Activated CD4-positive, alpha-beta T cell treated with anti-CD3 and anti-CD28 coated beads for 36 hours (primary cell): ENCODE results near the gene FBXO8. TPM values are rescaled to one million over a fixed set of nuclear protein-coding genes. Genes with fewer than 3 reads are reported as not detected.

Source experiments
- ATAC-seq: fragments of 200-7000 bp; cut with Tn5 transposase; one replicate; pipeline ENCODE4 v1.10.0; 2021; ENCODE audit warnings: mild to moderate bottlenecking, moderate library complexity
- CTCF ChIA-PET: fragments of 350-600 bp; sonication (Branson Sonifier 250); formaldehyde crosslinking; loops from one replicate; lab custom pipeline; 2021; ENCODE audit warnings: antibody characterized with exemption; lab: Charles Lee
- POLR2A ChIA-PET: fragments of 350-600 bp; sonication (Branson Sonifier 250); formaldehyde crosslinking; loops from one replicate; lab custom pipeline; 2021; ENCODE audit warnings: antibody characterized with exemption, inconsistent platforms; lab: Charles Lee
- DNase-seq: peaks from one replicate; pipeline ENCODE4 v3.0.0-alpha.2; 2020
- H3K27ac Mint-ChIP-seq: one replicate; pipeline ENCODE4 v1.8.0; 2021; ENCODE audit warnings: mixed read lengths
- H3K27me3 Mint-ChIP-seq: one replicate; pipeline ENCODE4 v1.8.0; 2021; ENCODE audit warnings: mixed read lengths
- H3K36me3 Mint-ChIP-seq: one replicate; pipeline ENCODE4 v1.8.0; 2021; ENCODE audit warnings: low read depth, mixed read lengths
- H3K4me1 Mint-ChIP-seq: one replicate; pipeline ENCODE4 v1.8.0; 2021; ENCODE audit warnings: mixed read lengths
- H3K4me3 Mint-ChIP-seq: one replicate; pipeline ENCODE4 v1.8.0; 2021; ENCODE audit warnings: mild to moderate bottlenecking, moderate library complexity, mixed read lengths
- H3K9me3 Mint-ChIP-seq: one replicate; pipeline ENCODE4 v1.8.0; 2021; ENCODE audit warnings: low read depth, mixed read lengths
- intact Hi-C, 2 experiments: fragments of 100-400 bp; cut with DNase I in 1 of 2; cut with micrococcal nuclease in 1 of 2; formaldehyde crosslinking; loops; one replicate each; pipeline versions ENCODE4 v1.14.2 to v1.15.1; 2022 to 2024; cut with DNase I, micrococcal nuclease
- total RNA-seq, 2 experiments: library from RNA; stranded (reverse); gene quantifications; one replicate each; pipeline ENCODE4 v1.2.3, GENCODE V29; 2021

The FBXO8 gene
- total RNA-seq, result 10 to 100 TPM; 17.7 to 18.9 TPM

DNA sequence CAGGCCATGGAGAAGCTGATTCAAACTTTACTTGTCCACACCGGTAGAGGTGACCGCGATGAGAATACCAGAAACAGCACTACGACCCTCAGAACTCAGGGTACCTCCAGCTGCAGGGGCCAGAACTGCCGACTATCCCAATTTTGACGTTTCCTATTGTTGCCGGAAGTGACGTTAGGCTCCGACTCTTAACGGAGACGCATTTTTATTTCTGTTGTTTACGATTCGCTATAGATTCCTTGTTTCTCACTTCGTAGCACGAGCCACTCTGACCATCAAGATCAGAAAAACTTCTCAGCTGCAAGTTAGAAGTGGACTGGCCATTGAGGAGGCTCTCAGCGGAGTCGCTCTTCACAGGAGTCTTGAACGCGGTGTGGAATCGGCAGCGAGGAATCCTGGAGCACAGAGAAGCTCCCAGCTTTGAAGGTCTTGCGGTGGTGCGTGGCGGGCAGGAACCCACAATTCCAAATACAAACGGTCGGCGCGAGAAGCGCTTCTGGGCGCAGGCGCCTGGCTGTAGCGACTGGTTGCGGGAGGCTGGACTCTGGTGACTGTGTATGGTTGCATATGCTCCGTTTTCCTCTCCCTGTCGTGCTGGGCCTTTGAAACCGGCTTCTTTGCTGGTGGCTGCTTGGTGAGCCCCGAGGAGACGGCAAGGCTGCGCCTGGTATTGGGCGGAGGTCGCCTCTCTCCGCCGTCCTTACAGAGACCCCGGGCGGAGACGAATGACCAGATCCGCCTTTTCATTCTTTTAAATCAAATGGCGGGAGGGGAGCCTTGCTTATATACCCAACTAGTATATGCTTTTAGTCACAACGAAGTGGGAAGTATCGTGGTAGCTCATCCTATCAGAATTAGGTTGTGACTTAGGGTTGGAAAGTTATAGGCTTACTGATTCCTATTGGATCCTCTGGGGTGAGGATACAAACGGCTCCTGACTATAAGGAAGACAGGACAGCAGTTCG, at the start of gene FBXO8, which contains the start of gene CEP44:
Gene FBXO8 (minus strand): TSS at position 161 of the 965 bp plus-strand sequence. CDS start 20,575 bp downstream, outside the sequence.
Gene CEP44 (plus strand): TSS at position 405 of the 965 bp plus-strand sequence. CDS start 15,211 bp downstream, outside the sequence.
- ChIA-PET POLR2A (interaction anchor here (0.5 kb wide), 1 partner anchor 949 kb away, joined by 3 read pairs; the partner anchor contains the start of gene HMGB2), CTCF (interaction anchor here (0.6 to 1.0 kb wide), 2 partner anchors 69 to 778 kb away, joined by 3 read pairs; no protein-coding TSS in a partner anchor)
- no peaks in the 10 kb centered on the region for H3K27me3 Mint-ChIP-seq
- H3K27ac Mint-ChIP-seq, result peak within 1 kb of the TSS; percentile 100
- peak within 1 kb of the TSS; percentile 98 for H3K4me3 Mint-ChIP-seq
- no peaks in the 10 kb centered on the region for H3K9me3 Mint-ChIP-seq
- peaks cover 62% of the 10 kb centered on the region for H3K4me1 Mint-ChIP-seq
- intact Hi-C loops, result loop anchor here (1.0 to 10.0 kb wide), 7 partner anchors 779 to 1911 kb away; partner anchors contain the start of genes HMGB2 (in 2 of the 2), SAP30 (in 2 of the 2) and SPATA4 (in 1 of the 2)
- peaks cover 18% of the 10 kb centered on the region for H3K36me3 Mint-ChIP-seq
- ATAC-seq (peak; percentile 68), DNase-seq (peak; percentile 72)

- H3K36me3 Mint-ChIP-seq, result no peaks in the 10 kb centered on the region
- no peaks in the 10 kb centered on the region for H3K27me3 Mint-ChIP-seq
- H3K27ac Mint-ChIP-seq, result no peak overlapping the region
- H3K4me1 Mint-ChIP-seq, result no peaks in the 10 kb centered on the region
- no peak overlapping the region for H3K4me3 Mint-ChIP-seq
- ChIA-PET CTCF (interaction anchor here (1.1 kb wide), 1 partner anchor 24 kb away, joined by 3 read pairs; no protein-coding TSS in a partner anchor), POLR2A (no interaction called here)
- H3K9me3 Mint-ChIP-seq, result no peaks in the 10 kb centered on the region
- ATAC-seq (no peak), DNase-seq (no peak)
- intact Hi-C loops, result no loop called here
These were observed 49.5 kb upstream of the FBXO8 start for GRCh38 chr4:174332741-174333493.

DNA sequence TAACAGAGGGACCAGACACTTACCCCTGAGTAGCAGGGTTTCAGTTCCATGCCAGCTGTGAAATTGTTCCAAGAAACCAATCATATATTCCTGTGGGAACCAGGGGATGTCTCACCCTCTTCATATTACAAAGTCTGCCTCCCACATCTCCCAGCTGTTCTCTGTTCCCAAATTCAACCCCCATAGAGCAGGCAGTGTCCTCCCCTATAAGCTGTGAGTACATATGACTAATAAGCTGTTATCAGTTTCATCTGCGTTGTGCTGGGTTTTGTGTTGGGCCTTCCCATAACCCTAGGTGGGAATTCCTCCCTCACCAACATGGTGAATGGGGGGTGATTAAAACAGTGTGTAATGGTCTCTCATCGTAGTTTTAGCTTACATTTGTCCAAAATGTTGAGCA, 41.3 kb upstream of the FBXO8 start:
- Mint-ChIP-seq H3K36me3 (no peaks in the 10 kb centered on the region), H3K4me1 (no peaks in the 10 kb centered on the region), H3K27me3 (no peaks in the 10 kb centered on the region), H3K9me3 (no peaks in the 10 kb centered on the region), H3K4me3 (no peak overlapping the region), H3K27ac (no peak overlapping the region)
- ATAC-seq (no peak), DNase-seq (no peak)
- CTCF ChIA-PET, result no interaction called here
- intact Hi-C loops, result no loop called here
- POLR2A ChIA-PET, result no interaction called here

DNA sequence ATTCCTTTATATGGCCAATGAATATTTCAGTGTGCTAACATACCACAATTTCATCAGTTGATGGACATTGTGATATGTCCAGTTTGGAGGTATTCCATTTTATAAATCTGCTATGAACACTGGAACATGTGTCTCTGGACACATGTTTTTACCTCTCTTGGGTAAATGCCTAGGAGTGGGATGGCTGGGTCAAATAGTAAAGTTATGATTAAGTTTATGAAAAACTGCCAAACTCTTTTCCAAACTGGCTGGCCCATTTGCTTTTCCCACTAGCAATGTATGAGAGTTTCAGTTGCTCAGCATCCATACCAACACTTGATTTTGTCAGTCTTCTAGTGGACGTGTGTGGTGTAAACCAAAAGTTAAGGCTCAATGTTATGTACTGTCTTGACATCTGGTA, 40.8 kb upstream of the FBXO8 start:
- ChIA-PET CTCF (no interaction called here), POLR2A (no interaction called here)
- Mint-ChIP-seq H3K4me1 (no peaks in the 10 kb centered on the region), H3K27me3 (no peaks in the 10 kb centered on the region), H3K4me3 (no peak overlapping the region), H3K36me3 (no peaks in the 10 kb centered on the region), H3K9me3 (no peaks in the 10 kb centered on the region), H3K27ac (no peak overlapping the region)
- DNase-seq (no peak), ATAC-seq (no peak)
- intact Hi-C loops, result no loop called here

DNA sequence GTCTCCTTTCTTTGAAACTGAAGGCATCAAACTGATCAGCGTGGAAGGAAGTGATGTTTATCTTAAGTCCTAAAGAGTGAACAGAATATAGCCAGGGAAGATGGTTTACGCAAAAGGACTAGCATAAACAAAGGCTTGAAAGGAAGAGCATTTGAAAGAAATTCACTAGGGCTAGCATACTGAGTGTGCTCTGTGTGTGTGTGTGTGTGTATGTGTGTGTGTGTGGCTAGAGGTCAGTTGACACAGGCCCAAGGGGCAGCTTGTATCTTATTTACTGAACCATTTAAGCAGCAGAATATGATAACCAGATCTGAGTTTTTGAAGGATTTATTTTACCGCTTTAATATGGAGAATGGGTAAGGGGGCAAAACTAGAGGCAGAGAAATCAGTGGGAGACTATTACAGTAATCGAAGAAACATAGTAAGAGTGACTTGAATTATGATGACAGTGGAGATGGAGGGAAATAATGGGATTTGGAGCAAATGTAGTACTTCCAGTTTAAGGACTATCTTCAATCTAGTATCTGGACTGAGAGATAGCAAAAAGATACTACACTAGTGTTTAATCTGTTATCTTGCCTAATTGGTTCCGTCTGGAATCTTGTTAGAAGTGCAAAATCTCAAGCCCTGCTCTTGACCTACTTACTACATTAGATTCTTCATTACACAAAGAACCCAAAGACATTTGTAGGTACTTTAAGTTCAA, 37.2 kb upstream of the FBXO8 start:
- Mint-ChIP-seq H3K27ac (no peak overlapping the region), H3K9me3 (no peaks in the 10 kb centered on the region), H3K36me3 (peaks cover 4% of the 10 kb centered on the region), H3K4me1 (no peaks in the 10 kb centered on the region), H3K4me3 (no peak overlapping the region), H3K27me3 (no peaks in the 10 kb centered on the region)
- no peak for ATAC-seq
- ChIA-PET CTCF (interaction anchor here (1.0 to 2.0 kb wide), 3 partner anchors 18 to 101 kb away, joined by 4 to 8 read pairs (median 4); no protein-coding TSS in a partner anchor), POLR2A (no interaction called here)
- intact Hi-C loops, result no loop called here
- DNase-seq, result no peak

DNA sequence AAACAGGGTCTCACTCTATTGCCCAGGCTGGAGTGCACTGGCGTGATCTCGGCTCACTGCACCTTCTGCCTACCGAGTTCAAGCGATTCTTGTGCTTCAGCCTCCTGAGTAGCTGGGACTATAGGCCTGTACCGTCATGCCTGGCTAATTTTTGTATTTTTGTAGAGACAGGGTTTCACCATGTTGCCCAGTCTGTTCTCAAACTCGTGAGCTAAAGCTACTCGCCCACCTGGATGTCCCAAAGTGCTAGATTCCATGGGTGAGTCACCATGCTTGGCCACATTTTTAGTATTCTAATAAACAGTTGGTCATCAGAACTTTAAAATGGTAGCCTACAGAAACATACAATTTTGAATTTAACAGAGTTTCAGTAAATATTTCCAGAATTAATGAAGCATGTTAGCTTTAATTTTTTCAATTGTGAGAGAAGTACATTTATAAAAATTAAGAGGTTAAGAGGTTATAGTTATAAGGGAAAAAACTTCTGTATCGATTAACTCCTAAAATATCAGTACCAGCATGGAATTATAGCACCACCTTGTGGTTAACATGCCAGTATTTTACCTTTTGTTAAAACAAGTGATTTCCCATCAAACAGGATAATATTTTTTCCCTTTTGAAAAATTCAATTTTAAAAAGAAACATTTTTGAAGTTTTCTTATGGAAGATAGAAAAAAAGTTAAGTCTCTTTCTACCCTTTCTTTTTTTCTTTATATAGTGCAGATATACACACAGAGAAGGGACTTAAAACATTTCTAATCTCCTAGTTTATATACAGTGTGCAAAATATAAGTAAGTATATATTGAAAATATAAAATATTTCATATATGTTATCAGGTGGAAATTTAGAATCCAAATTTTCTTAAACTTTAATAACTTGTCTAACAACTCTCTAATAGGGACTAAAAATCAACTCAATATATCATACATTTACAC, 35.6 kb upstream of the FBXO8 start:
- H3K27me3 Mint-ChIP-seq, result no peaks in the 10 kb centered on the region
- no peak for DNase-seq
- POLR2A ChIA-PET, result no interaction called here
- intact Hi-C loops, result loop anchor here (1.0 to 5.0 kb wide), 3 partner anchors 97 to 813 kb away; no protein-coding TSS in a partner anchor
- no peak for ATAC-seq
- CTCF ChIA-PET, result interaction anchor here (0.6 to 2.0 kb wide), 7 partner anchors 14 to 897 kb away, joined by 3 to 10 read pairs (median 5); no protein-coding TSS in a partner anchor
- peaks cover 9% of the 10 kb centered on the region for H3K36me3 Mint-ChIP-seq
- no peaks in the 10 kb centered on the region for H3K9me3 Mint-ChIP-seq
- H3K27ac Mint-ChIP-seq, result no peak overlapping the region
- H3K4me1 Mint-ChIP-seq, result no peaks in the 10 kb centered on the region
- no peak overlapping the region for H3K4me3 Mint-ChIP-seq

DNA sequence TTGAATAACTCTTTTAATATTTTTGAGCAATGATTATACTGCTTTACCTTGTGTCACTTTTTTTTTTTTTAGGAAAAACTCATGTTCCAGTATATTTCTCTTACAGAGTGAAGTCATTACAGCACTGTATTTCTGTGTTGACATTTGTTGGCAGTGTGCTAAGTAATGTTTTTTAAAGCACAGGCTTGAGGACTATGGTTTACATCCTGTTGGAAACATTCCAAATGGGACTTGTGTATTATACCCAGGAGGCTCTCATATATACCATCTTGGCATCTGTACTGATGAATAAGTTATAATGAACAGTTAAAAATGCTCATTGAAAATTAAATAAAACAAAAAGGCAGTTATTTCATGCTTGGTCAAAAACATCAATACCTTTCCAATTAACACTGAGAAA, 34.1 kb upstream of the FBXO8 start:
- POLR2A ChIA-PET, result no interaction called here
- Mint-ChIP-seq H3K27ac (no peak overlapping the region), H3K4me3 (no peak overlapping the region), H3K27me3 (no peaks in the 10 kb centered on the region), H3K36me3 (peaks cover 16% of the 10 kb centered on the region), H3K9me3 (no peaks in the 10 kb centered on the region), H3K4me1 (no peaks in the 10 kb centered on the region)
- ATAC-seq, result no peak
- CTCF ChIA-PET, result interaction anchor here (0.6 to 1.8 kb wide), 2 partner anchors 94 to 818 kb away, joined by 3 to 10 read pairs; no protein-coding TSS in a partner anchor
- DNase-seq, result no peak
- intact Hi-C loops, result loop anchor here in 1 of 2 experiments (5.0 kb wide), 1 partner anchor 160 kb away; no protein-coding TSS in a partner anchor

DNA sequence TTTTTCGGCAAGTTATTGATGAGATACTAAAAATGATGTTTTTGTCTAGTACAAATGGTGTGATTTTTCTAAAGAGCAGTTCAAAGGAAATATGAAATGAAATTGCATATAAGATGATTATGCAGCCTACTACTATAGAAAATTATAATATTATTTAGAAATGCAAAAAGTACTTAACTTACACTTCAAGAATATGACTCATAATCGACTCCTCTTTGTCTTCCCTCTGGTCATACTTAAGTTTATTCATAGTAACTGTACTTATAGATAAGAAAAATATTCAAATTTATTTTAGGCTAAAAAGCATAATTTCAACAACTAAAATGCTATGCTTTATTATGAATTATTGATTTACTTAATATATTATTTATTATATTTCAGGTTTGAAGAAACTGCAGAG, 33.5 kb upstream of the FBXO8 start:
- ChIA-PET CTCF (no interaction called here), POLR2A (no interaction called here)
- H3K27me3 Mint-ChIP-seq, result no peaks in the 10 kb centered on the region
- intact Hi-C loops, result loop anchor here in 1 of 2 experiments (5.0 kb wide), 1 partner anchor 160 kb away; no protein-coding TSS in a partner anchor
- ATAC-seq (no peak), DNase-seq (no peak)
- peaks cover 17% of the 10 kb centered on the region for H3K36me3 Mint-ChIP-seq
- H3K4me3 Mint-ChIP-seq, result no peak overlapping the region
- H3K4me1 Mint-ChIP-seq, result no peaks in the 10 kb centered on the region
- no peaks in the 10 kb centered on the region for H3K9me3 Mint-ChIP-seq
- H3K27ac Mint-ChIP-seq, result no peak overlapping the region

DNA sequence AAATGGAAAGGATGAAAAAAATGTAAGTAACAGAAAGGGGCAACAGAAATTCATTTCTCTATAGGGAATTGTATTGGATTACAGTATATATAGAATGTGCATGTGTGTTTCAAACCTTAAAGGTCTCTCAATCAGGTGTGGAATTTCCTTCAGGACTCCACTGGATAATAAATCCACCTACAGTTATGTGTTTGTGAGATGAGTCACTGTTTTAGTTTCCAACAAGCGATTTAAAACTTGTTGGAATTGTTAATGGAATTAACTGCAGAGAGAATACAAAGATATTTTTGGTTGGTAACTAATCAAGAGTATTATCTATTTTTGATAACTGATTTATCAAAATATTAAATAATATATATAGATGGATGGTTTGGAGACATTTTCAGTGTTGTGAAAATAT, 33.1 kb upstream of the FBXO8 start:
- no peaks in the 10 kb centered on the region for H3K4me1 Mint-ChIP-seq
- ChIA-PET POLR2A (no interaction called here), CTCF (no interaction called here)
- H3K36me3 Mint-ChIP-seq, result peaks cover 17% of the 10 kb centered on the region
- H3K27ac Mint-ChIP-seq, result no peak overlapping the region
- no peaks in the 10 kb centered on the region for H3K27me3 Mint-ChIP-seq
- no peak overlapping the region for H3K4me3 Mint-ChIP-seq
- DNase-seq (no peak), ATAC-seq (no peak)
- intact Hi-C loops, result loop anchor here in 1 of 2 experiments (5.0 kb wide), 1 partner anchor 159 kb away; no protein-coding TSS in a partner anchor
- H3K9me3 Mint-ChIP-seq, result no peaks in the 10 kb centered on the region
